Fibroblast of upper back skin (primary cell): ENCODE measurements around the gene MTHFD1L.

Source experiments
- DNase-seq: peaks from one replicate; pipeline ENCODE4 v3.0.0-alpha.2; 2013

The MTHFD1L gene

DNA sequence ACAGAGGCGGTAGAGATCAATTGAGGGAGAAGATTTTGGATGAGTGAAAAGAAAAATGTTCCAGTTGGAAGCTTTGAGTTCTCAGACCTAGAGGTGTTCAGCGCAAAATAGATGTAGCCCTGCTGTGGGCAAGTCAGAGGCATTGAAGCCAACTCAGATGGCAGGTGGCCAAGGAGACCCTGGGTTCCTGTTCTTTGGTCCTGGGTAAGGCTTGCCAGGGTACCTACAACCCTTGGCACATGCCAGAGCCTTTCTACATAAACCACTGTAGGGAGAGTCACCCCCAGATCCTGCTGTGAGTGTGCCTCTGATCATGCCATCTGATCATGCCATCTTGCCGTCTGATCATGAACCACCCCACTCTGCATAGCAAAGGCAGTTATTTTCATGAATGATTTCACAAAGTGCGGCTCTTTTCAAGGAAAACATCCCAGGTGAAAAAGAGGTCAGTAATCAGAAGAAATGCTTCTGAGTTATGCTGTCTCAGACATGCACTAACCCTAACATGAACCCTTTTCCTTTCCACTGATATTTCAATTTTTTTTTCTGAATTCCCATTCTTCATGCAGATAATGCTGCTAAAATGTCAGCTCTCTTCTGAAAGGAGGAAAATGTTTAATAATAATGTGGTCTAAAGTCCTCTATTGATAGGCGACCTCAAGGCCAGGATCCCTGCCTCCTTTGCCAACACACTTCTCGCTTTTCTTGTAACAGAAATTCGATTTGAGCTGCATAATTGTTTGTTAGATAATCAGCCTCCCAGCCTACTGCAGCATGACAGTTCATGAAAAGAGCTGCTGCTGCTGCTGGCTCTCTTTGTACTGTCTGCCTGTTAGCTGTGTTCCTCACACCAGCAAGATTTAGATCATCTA, 153.6 kb downstream of the MTHFD1L start:
- no peak for DNase-seq

DNA sequence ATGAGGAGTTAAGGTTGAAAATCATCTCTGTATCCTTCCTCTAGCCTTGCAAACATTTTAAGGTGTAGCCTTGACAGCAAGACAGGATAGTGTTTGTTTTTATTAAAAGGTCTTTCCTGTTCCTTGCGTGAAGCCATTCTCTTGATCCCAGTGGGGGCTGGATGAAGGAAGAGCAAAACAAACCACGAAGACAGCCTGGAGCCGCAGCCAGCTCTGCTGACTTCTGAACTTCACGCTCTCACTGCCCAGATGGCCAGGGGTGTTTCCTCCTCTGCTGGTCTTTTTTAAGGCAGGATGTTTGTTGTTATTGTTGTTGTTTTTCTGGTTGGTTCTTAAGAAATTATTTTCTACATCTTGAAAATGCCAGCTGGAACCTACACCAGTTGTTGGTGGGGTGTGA, 156.4 kb downstream of the MTHFD1L start:
- DNase-seq = no peak

DNA sequence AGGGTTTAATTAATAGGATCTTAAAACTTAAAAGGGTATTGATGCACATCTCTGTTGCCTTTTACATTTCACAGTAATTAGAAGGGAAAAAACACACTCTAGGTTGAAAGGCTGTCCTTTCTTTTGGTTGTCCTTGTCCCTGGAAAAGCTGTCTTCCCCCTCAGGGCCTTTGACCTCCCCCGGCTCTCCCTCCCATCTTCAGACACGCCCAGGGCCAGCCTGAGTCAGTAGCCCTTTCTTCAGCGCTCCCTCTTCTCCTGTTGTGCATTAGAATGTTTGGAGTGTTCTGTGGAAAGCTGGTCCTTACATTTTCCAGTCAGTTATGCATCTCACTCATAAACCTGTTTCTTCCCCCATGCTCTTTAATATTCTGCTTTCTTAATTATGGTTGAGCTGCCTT, 157.0 kb downstream of the MTHFD1L start:
- no peak for DNase-seq

DNA sequence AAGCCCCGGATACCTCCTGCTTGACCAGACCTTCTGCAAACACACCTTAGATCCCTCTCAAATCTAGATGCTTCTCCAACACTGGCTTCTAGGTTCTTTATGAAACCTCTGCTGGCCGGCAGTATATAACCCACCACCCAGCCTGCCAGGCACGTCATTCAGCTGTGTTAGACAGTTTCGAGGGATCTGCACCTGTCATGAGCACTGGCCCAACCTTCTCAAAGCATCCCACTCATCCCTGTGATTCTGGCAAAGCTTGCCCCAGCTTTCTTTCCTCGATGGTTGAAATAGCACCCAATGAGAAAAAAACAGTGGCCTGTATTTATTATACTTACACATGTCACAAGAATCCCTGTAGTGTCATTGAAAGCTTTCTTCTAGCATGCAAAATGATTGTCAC, 157.8 kb downstream of the MTHFD1L start:
- no peak for DNase-seq

DNA sequence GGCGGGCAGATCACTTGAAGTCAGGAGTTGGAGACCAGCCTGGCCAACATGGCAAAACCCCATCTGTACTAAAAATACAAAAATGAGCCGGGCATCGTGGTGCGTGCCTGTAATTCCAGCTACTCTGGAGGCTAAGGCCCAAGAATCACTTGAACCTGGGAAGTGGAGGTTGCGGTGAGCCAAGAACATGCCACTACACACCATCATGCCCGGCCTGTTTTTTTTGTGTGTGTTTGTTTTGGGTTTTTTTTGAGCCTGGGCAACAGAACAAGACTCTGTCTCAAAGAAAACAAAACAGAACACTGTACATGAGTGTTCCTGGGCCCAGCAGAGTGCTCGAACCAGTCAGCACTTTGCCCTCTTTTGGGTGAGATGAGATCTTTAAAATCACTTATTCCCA, 159.1 kb downstream of the MTHFD1L start:
- DNase-seq = no peak

DNA sequence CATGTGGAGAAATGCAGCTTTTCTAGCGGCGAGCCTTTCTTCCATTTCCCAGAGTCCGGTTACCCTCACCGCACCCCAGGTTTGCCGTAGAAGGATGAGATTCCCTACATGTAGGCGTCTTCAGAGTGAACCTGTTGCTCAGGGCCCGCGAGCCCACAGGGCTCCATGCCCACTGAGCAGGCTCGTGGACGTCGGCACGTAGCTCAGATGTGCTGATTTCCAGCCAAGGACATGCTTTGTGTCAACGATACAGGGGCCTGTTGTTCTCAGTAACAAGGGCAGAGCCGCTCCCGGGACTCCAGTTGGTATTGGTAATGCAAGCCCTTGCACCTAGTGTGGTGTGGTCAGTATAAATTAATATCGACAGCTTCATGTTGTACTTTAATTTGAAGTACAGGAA, 159.6 kb downstream of the MTHFD1L start:
- DNase-seq = no peak

DNA sequence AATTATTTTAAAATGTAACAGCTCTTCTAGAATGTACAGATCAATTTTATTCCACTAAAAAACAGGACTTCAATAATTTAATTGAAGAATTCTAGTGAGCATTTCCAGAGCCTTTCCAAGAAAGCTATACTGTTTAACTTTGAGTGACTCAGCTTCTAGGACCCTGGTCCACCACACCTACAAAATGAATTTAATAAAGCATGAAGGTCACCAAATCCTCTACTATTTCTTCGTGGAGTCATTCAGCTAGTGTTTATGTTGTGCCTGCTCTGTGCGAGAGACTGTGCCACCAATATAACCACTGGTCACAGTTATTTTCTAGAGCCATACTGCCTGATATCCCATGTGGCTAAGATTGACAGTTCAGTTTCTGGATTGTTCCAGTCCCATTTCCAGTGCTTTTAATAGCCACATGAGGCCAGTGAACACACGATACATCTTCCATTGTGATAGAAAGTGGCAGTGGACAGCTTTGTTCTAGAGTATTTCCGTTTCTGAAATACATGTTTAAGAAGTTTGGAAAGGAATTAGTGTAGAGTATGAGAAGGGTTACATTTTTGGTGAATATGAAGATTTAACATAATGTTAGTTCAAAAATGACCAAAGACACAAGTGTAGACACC, 160.7 kb downstream of the MTHFD1L start:
- DNase-seq = no peak

DNA sequence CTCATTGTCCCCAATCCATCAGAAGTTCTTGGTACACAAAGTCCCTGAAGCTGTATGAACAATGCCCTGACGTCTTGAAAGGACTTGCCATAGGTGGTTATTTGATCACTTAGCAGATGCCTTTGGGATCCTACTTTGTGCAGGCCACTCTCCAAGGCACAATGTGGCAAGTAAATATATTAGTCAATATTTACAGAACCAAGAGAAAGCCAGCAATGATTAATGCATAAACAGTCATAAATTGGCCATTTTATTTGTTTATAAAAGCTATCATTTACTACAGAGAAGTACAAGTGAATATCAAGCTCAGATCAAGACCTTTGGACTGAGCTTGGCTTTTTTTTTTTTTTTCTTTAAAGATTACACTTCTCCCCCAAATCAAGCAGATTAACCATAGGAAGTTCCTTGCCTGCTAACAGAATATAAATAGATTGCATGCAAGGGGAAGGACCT, 161.8 kb downstream of the MTHFD1L start:
- no peak for DNase-seq

DNA sequence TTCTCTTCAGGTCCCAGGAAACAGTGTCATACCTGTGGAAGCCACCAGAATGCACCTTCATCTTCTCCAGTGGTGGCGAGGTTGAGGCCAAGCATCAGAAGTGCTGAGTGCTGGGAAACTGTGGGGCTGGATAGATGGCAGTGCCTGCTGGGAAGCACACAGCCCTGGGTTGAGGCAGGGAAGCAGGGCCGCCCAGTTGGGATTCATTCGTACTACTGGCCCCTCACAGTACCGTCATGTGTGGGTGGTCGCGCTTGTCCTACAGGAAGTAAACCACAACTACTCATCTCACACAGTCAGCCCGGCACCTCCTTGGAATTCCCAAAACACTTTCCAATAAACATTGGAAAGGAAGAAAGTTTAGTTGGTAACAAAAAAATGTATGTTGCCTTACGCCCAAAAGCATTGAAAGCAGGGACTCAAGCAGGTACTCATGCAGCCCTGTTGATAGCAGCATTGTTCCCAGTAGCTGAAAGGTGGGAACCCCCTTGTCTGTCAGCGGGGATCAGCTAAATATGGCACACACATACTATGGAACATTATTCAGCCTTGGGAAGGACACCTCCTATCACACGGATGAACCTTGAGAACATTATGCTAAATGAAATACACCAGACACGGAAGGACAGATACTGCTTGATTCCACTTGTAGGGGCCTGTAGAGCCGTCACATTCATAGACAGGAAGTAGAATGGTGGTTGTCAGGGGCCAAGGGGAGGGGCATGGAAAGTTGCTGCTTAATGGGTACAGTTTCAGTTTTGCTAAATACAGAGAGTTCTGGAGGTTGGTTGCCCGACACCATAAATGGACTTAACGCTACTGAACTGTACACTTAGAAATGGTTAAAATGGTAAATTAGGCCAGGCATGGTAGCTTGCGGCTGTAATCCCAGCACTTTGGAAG, 162.7 kb downstream of the MTHFD1L start:
- DNase-seq = no peak

DNA sequence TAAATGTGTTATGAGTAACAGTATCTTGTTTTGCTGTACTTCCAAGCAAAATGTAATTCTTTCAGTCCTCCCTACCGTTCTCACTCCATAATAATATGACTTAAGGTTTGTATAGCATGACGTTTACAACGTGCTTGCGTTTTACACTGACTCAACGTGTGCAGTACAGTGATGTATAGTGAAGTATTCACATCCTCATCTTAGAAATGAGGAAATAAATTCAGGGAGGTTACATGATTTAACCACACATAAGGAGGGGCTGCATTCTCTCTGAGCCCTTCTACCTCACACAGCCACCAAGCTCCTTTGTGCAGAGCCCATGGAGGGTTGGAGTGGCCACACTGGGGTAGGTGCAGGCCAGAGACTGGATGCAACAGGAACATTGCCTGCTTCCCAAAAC, 164.5 kb downstream of the MTHFD1L start:
- DNase-seq = no peak

DNA sequence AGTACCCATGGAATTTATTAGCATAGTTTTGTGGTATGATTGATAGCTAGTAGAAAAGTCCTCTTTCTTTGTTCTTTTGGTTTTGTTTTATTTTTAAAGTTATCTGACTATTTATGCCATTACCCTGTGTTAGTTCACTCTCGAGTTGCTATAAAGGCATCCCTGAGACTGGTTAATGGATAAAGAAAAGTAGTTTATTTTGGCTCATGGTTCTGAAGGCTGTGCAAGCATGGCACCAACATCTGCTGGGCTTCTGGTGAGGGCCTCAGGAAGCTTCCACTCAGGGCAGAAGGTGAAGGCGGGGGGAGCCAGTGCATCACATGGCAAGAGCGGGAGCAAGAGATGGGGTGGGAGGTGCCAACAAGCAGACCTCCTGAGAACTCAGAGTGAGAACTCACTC, 166.5 kb downstream of the MTHFD1L start:
- DNase-seq = no peak

DNA sequence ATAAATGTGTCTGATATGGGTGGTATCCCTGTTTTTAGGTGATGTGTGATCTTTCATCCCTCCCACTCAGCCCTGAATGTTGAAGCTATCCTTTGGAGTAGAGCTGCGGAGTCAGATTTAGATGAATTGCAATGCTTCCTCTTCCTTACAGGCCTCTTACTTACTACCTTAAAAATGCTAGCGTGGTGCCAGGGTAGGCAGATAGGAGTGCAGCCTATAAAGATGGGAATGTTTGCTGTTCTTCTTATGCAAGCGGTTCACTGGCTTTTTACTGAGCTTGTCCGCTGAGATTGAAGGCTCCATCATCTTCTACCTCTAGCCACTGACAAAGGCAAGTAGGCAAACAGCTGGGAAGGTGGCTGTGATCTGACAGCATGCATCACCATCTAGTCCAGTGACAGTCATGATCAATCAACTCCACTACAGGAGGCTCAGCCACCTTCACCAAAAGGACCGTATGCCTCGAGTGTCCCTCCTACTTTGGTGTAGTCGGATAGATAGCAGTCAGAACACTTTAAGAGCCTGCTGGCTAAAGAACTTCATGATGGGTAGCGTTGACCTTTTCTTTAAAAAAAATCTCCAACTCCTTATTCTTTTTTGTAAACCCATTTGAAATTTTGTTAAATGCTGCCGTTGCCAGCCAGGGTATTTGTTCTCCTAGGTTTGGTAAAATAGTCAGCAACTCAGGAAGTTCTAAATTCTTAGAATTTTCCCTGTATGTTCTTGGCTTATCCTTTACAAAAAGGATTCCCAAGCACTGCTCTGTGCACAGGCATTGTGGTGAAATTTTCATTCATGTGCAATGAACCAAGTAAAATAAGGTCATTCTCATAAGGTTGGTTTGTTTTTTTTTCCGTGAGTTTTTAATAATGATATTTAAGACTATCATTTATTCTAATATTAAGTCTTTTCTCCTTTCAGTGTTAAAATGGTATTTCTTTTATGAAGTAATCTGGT, 169.6 kb downstream of the MTHFD1L start:
- DNase-seq = no peak

DNA sequence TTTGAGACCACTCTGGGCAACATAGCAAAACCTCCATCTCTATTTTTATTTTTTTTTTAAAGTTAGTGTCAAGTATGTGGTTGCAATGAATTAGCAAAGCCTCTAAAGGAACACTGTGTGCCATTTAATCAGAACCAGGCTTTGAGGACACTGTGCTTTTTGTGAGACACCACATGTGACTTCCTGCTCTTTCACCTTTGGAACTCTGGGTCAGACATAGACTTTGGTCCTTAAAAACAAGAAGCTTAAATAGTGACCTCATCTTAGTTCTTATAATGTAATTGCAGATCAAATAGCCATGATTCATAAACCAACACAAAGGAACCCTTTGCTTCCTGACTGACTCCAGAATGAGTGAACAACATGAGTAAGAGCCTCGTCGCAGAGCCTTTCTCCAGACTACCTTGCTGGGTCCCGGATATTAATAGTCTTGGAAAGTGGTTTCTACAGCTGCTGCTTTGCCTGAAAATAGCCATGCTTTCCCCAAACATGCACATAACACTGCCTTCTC, 170.8 kb downstream of the MTHFD1L start:
- peak; percentile 91 for DNase-seq

DNA sequence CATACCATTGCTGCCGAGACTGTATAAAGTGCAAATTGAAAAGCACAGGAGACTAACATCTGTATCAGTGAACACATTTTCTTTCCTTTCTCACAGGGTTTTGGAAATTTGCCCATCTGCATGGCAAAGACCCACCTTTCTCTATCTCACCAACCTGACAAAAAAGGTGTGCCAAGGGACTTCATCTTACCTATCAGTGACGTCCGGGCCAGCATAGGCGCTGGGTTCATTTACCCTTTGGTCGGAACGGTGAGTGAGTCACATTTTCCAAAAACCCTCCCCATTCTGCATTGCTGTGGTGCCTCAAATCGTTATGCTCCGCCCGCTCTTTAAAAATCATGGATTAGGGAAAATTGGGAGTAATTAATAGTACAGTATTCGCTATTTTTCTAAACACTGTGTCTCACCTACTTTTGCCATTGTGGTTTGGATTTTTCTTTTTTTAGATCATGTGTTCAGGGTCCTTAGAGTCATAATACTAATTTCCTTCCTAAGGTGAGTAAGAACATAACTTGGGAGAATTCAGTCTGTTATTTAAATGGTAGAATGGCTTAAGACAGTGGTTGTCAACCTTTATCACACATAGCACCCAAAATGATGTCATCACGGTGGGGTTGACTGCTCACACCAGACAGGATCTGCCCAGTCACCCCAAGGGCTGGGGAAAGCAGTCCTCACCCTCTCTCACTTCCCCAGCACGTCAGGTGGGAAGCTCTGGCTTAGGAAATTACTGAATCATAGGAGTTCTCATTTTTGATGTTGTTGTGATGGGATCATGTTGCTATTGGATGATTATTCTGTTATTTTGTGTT, 171.6 kb downstream of the MTHFD1L start:
- no peak for DNase-seq

DNA sequence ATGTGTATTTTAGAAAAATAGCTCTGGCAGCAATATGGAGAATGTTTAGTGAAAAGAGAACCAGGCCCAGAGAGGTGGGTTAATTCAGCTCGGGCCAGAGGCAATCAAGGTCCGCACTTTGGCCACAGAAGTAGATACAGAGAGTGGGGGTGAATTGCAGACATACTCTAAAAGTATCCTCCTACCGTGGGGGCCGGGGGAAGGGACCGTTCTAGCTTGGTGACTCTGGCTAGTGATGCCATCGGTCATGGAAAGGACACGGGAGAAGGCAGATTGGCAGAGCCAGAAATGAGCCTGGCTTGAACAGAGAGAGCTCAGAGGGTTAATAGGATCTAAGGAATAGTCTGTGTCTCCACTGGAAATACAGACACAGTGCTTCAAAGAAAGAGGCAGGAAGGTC, 173.1 kb downstream of the MTHFD1L start:
- DNase-seq = no peak

DNA sequence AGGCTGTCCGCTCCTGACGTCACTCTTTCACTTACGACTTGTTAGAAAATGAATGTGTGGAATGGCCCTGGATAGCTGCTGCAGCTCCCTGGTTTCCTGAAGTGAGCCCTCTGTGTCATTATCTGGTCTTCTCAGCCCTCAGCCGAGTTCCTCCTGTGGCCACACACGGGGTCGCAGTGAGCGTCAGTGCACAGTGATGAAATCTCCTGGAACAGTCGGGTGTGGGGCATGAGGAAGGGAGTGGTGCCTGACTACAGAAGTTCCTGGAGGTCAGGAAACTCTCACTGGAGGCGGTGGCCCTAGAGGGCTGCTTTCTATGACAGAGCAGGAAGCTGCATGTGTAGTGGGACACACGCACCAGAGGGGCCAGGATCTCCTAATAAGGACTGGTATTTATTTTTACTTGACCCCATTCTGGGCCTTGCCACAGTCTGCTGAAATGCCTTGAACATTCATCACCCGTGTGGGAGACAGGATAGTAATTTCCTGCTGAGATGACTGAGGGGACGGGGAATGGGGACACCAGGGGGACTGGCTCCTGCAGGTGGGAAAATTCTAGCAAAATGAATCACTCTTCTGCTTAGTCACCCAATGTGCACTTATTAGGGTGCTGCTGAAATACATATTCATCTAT, 175.5 kb downstream of the MTHFD1L start:
- DNase-seq = peak; percentile 96

DNA sequence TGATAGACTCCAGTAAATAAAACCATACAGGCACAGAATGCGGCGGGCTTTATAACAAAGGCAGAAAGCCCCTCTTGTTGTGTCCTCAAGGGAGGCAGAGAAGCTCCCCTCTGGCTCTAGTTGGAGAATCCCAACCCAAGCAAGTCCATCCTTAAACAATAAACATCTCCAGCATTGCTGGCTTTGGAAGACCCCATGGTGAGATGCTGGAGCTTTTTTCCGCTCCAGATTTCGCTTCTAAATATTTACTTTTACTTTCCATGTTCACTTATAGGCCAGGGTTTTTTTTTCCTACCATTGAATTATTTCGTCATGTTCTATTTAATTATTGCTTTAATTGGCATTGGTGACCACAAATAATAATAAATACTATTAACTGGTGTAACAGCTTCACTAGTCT, 176.2 kb downstream of the MTHFD1L start:
- no peak for DNase-seq

DNA sequence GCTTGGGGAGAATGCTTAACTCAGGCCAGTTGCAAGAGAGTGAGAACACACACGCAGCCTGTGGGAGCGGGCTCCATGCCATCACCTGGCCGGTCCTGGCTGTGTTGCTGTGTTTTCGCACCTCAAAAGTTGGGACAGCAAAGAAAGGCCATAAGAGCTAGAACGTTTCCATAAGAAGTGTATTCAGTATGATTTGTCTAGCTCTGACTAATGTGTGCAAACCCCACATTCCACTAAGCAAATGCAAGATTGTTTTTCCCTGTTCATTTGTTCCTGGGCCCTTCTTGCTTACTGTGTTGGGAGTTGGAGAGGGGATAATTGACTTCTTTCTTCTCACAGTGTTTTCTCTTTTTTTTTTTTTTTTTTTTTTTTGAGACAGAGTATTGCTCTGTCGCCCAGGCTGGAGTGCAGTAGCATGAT, 177.4 kb downstream of the MTHFD1L start:
- peak; percentile 59 for DNase-seq

DNA sequence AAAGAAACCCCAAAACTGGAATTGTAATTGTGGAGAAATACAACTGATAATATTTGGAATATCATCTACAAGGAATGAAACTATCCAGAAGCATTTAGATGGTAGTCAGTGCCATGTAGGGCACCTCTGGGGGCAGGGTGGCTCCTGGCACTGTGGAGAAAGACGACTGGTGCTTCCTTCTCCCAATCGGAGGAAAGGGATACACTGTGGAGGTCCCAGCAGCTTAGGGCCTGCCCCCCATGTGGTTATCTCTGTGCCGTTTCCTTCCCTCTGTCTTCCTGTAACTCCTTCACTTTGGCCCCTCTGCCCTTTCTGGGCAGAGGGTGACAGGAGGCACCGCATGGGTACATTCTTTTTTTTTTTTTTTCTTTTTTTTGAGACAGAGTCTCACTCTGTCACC, 178.4 kb downstream of the MTHFD1L start:
- no peak for DNase-seq
